ENCODE results near the gene HLCS.

GRCh38 chr21:36830100-36830499 lies 136.4 kb downstream of the HLCS start:
- TF ChIP-seq CTCF (IDR thresholded peaks at IDR 0.05) (no peak), POLR2A (IDR thresholded peaks at IDR 0.05) (no peak), POLR2AphosphoS5 (IDR thresholded peaks at IDR 0.05) (no peak)

All from prostate gland (tissue), 2 donors.